GM11168 (cell line): ENCODE results near the gene MEX3D.

Experiments
- in situ Hi-C: fragments of 300-500 bp; cut with MboI; formaldehyde crosslinking; loops from one replicate; pipeline ENCODE4 v1.12.0; 2022; ENCODE audit warnings: low sequenced_read_pairs; ENCODE audit not compliant: unreplicated experiment

The MEX3D gene

DNA sequence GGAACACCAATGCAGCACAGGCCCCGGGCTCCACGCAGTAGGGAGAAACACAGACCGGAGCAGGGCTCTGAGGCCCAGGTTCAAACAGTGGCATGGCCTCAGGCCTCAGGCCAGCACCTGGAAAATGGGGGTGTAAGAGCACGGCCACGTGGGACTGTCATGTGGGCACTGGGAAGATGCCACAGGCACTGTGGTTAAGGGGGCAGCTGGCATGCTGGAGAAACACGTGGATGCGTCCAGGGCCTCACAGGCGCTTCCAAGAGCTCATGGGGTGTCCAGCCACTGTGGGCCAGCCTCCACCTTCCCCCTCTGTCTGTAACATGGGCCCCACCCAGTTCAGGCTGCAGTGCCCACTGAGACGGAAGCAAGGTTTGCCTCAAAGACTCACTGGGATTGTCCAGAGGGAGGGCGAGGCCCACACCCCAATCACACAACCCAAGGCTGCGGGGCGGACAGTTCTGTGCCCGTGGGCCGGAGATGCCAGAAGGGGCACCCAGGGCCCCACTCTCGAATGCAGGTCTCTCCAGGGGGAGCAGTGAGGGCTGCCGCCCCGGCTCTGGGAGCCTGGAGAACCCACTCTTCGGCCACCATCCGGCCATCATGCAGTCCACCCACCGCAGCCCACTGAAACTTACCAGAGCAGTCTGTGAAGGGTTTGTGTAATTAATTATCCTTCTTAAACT is 30.8 kb upstream of the MEX3D start:
- in situ Hi-C loops: no loop called here

DNA sequence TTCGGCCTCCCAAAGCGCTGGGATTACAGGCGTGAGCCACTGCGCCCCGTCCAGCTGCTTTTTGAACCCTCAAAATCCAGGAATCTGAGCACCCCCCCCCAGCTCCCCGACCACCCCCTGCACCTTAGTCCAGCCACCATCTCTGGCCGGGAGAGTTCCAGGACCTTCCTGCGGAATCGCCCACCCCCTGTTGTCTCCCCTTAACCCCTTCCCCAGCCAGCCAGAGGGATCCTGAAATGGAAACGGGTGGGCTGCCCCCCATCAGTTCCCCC is 25.3 kb upstream of the MEX3D start:
- in situ Hi-C loops: no loop called here

DNA sequence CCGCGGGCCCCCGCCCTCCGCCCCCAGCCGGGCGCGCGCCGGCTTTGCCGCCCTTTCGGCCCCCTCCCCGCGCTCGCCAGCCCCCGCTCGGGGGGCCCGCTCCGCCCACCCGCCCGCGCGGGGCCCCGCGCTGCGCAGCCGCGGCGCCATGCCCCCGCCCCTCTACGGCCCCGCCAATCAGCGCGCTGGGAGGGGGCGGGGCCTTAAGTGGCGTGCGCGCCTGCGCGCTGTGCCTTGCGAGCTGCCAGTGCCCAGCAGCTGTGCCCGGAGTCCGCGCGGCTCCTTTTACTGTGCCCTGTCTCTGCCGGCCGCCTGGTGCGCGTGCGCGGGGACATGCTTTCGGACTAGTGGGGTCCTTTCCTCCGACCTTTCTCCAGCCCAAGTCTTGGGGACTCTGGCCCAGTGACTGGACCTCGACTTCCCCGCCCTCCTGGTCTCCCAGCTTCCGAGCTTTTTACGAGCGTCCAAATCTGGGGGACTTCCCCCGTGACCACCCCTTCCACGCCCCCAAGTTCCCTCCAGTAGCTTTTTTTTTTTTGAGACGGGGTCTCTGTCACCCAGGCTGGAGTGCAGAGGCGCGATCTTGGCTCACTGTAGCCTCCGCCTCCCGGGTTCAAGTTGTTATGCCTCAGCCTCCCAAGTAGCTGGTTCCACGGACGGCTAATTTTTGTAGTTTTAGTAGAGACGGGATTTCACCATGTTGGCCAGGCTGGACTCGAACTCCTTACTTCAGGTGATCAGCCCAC is 24.8 kb upstream of the MEX3D start, which contains the start of gene MBD3:
Gene MBD3 (minus strand): TSS at position 111 of the 746 bp plus-strand sequence. CDS start 234 bp downstream, outside the sequence.
- in situ Hi-C loops: no loop called here

DNA sequence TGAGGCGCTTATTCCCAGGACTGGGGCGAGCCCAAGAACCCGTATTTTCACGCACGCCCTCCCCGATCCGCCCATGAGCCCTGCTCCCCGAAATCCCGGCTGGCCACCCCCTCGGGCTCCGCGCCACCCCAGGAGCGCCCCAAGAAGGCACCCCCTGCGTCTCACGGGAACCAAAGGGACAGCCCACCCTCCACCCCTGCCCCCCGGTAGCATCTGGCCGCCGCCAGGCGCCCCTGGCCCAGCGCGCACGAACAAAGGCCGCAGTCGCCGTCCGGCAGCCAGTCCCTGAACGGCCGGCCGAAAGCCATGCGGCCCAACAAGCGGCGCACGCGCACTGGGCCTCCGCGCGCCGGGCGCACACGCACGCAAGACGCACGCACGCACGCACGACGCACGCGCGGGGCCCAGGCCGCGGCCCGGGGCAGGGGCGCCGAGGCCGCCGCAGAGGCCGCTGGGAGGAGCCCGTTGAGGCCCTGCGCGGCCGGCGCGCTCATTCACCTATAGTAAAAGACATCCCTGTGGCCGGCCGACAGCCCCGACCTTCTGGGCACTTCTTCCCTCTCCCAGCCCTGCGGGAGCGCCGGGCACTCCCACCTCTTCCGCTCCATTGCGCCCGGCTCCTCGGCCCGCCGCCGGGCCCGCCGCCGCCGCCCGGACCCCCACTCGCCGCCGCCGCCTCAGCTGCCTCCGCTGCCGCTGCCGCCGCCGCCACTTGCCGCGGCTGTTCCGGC is 24.1 kb upstream of the MEX3D start:
- in situ Hi-C loops: no loop called here

DNA sequence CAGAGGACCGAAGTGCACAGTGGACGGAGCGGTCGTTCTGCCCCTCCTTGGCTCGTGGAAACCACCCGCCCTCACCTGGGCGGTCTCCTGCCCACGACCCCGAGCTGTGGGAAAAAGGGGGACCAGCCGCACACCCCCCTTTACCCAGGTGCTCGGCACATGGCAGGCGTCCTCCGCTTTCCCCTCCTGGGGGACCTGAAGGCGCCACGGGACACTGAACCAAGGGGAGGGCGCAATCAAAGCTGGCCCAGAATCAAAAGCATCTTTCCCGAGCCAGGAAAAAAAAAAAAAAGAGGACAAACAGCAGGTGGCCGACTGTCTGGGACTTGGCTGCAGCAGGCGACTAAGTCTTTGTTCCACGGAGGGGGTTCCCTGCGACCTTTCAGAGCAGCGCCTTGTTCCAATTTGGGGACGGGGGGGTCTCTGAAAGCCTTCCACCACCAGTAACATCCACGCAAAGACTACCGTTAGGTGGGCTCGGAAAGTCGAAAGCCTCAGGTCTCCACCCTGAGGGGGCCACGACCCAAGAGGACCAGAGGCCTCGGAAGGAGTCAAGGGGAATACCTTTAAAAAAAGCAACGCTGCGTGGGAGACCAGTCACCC is 23.4 kb upstream of the MEX3D start:
- in situ Hi-C loops: no loop called here

DNA sequence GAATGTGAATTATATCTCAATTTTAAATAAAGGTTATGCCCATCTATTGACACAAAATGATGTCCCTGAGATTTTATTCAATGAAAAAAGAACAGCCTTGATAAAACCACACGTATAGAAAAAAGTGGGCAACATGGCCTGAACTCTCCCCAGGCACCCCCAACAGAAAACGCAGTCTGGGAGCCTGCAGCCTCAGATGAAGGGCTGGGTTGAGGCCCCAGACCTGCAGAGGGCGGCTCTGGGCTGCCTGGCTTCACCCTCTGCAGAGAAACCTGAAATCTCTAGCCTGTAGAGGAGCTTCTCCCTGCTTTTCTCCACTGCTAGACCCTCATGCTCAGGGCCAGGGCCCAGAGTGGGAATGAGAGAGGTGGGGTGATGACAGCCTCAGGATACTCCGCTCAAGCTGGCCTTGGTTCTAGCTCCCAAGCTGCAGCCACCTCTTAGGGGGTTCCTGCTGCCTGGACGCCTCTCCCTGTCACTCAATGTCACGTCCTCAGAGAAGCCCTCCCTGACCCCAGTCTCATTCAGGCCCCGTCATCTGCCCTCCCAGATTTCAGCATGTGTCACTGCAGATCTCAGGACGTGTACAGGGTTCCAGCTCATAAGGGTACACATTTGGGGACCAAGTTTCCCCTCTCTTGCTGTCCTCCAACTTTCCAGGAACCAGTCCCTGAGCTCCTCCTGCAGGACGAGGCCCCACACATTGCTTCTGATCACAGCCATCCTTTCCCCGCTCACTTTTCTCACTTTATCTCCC is 22.7 kb upstream of the MEX3D start:
- in situ Hi-C loops: no loop called here

DNA sequence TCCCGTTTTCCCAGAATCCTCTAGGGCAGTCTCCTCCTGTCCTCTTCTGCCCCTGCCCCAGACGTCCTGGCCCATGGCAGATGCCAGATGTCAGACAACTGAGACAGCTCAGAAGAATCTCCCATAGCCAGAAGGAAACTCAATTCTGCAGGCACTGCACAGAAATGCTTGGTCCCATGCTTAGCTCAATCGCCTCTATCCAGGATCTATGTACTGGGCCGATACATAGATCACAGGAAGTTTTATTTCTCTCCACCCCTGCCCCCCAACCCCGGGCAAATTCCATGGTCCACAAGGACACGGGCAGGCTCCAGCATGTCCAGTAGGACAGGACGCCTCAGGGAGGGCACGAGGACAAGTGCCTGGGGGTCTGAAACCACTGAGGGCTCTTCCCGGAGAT is 19.7 kb upstream of the MEX3D start:
- in situ Hi-C loops: no loop called here

DNA sequence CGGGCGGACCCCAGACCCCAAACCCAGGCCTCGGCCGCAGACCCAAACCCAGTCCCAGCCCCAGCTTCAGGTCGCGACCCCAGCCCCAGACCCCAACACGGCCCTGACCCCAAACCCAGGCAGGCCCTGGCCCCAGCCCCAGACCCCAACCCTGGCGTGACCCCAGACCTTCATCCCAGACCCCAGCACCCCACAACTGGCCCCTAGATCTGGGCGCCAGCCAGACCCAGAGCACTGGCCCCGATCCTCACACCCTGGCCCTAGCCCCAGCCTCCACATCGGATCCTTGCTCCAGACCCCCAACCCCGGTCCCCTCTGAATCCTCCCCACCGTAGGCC is 17.1 kb upstream of the MEX3D start:
- in situ Hi-C loops: no loop called here

DNA sequence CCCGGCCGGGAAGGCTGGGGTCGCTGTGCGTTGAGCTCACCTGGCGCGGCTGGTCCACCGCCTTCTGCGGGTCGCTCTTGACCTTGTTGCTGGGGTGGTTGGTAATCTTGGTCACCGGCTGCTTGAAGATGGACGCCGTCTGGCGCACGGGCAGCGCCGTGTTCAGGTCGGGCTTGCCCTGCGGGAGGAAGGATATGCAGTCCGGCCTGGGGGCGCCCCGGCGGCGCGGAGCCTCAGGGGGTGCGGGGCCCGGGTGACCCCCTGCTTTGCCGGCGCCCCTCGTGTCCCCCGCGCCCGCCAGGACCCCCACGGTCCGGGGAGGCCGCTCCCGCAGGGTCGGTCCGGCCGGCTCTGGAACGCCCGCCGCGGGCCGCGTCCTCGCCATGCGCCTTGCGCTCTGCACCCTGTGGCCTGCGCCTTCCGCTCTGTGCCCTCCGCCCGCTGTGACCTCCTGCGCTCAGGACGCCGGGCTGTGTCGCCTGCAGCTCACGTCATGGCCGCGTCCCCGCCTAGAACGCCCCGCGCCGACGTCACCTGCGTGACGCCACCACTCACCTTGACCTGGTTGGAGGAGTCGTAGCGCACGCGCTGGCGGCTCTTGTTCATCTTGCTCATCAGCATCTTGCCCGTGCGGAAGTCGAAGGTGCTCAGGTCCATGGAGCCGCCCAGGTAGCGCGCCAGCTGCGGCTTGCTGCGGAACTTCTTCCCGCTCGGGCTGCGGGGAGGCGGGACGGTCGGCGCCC is 16.5 kb upstream of the MEX3D start:
- in situ Hi-C loops: no loop called here

DNA sequence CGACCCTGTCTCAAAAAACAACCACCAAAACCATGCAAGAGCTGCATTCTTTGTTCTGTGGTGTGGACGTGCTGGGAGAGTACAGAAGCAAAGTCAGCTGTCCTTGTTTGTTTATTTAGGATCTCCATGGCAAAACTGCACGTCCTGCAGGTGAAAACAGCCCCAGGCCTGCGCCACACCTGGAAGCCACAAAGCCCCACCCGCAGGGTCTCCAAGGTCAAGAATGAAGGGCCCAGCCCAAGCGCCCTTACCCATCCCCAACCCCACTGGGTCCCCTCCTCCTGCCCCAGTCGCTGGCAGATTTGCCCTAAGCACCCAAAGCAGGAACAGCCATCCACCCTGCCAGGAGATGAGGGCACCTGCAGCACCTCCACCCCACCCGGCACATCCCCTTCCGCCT is 14.1 kb upstream of the MEX3D start:
- in situ Hi-C loops: no loop called here

DNA sequence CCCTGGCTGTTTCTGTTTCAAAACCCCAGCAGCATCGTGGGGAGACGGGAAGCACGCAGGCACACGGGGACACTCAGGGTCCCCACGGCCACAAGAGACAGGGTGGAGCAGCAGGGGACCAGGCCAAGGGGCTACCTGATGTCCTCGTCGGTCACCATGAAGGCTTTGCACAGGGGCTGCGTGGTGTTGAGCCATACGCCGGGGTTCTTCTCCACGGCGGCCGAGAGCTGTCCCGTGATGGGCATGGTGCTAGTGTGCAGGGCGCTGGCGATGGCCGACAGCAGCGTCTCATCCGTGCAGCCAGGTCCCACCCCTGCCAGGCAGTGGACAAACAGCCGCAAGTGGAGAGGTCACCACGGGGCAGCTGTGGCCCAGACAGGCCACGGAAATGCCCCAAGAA is 12.8 kb upstream of the MEX3D start:
- in situ Hi-C loops: no loop called here

DNA sequence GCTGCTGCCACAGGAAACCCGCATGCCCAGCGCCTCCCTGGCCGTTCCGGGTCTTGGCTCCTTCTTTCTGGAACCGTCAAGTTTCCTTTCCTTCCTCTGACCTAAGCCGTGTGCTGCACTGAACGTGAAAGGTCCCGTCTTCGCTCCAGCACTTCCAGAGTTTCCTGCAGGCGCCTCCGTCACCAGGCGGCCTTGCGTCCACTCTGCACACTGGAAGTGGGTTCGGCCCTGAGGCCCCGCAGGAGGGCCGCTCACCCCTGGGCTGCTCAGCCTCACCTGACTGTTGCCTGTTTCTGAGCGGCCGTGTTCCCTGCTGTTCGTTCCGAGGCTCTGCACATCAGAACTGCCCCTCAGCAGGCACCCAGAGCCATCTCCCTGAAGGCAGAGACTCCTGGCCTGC is 12.3 kb upstream of the MEX3D start:
- in situ Hi-C loops: no loop called here

DNA sequence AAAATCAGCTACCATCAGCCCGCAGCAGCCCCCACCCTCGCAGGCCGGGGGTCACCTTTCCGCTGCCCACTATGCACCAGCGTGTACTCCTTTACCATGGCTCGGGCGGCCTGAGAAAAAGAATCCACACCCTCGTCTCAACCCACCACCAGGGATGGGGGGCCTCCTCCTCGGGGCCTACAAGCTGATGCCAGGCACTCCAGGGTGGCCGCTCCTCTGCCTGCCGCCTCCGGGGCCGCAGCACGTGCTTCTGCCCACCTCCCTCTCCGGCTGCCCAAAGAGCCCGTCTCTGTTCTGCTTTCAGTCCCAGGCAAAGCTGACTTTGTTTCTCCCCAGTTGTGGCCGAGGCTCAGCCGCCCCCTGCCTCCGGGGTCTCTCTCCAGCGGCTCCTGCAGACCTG is 11.1 kb upstream of the MEX3D start:
- in situ Hi-C loops: no loop called here

DNA sequence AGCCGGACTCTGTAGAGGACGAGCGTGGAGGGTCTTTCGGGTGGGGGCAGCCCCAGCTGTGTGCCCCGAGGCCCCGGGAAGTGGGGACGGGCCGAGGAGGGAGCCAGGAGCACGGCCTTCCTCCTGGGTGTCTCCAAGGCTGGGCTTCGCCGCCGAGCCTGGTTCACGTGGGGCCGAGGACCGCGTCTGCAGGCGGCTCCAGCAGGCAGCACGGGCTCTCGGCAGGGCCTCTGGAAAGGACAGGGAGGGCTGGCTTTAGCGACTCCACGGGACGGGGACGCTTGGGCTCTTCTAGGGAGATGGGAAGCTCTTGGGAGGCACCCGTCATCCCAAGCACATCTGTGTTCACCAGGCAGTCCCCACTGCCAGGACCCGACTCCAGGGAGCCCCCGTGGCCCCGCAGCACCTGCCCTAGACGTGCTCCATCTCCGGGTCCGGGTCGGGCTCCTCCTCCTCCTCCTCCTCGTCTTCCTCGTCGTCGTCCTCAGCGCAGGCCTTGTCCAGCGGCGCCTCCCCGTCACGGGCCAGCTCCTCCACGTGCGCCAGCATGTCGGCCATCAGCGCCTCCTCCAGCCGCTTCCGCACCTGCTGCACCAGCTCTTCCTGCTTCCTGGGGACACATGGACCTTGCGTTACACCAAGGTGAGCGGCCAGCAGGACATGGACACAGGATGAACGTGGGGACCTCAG is 9.9 kb upstream of the MEX3D start:
- in situ Hi-C loops: no loop called here

DNA sequence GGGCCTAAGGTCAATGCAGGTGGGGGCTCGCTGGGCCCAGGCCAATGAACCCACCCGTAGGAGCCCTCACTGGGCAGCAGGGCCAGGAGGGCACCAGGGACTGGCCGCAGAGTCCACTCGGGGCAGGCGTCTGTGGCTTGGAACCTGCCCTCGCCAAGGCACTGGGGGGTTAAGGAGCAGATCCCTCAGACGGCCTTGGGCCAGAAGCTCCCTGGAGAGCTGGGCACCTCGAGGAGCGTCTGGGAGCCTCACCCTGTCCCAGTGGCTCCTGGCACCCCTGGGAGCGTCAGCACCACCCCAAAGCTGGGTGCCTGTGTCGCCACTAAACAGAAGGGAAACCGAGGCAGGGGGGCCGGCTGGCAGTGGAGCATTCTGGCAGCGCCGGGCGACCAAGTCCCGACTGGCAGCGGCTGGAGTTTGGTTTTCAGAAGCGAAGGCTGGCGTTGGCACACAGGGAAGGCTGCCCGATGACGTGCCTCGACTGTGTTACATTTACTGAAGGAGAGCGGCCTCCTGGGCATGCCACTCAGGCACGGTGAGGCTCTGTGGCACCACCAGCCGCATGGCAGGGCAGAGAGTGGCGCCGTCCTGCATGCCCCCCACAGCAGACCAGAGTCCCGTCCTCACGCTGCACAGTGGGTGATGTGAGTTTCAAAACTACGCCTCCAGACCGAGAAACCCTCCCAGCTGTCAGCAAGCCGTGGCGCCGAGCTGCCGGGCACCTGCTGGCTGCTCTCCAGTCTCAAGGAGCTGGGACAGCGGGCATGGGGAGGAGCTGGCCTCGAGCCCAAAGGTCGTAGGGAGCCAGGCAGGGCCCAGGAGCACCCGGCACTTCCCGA is 9.2 kb upstream of the MEX3D start:
- in situ Hi-C loops: no loop called here

DNA sequence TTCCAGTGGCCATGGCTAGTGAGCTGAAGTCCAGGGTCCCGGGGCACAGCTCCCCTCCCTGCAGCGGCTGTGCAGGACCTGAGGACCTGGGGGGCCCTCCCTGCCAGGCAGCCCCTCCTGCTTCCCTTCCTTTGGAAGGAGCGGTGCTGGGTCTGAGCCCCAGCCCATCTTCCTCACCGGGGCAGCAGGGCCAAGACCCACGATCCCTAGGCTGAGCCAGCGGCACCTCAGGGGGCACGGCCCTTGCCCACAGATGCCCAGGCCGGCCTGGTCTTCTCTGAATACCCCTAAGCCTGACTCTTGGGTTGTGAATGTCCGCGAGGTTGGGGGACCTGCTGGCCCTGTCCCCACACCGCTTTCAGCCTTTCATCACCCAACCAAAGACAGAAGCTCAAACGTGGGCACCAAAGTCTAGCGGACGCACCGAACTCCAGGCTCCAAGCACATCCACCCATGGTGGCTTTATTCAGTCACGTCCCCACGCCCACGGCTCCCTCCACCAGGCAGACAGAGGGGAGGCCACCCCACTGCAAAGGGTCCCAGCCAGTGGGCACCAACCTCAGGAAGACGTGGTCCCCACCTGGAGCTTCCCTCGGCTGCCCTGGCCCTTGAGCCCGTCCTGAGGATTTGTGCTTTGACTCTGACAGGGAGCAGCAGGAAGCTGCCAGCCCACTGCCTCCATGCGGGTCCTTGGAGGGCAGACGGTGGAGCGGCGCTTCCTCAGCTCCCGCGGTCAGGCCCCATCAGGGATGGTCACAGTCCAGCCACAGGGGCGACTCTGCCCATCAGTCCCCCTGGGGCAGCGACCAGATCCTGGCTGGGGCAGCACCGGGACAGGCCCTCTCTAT is 8.3 kb upstream of the MEX3D start:
- in situ Hi-C loops: no loop called here
